T follicular helper cell (primary cell): Measurements from ENCODE around the gene P3H1.
"Not testable (repeated sequence)": the region's sequence is repeated elsewhere in the genome, so short reads cannot be mapped to it uniquely, and the experiment has no call there.

Experiments
- DNase-seq: peaks from one replicate; pipeline ENCODE4 v3.0.0-alpha.2; 2020; ENCODE audit warnings: low read depth

Gene P3H1

GRCh38 chr1:42730002-42730401 is 36.8 kb downstream of the P3H1 start:
- no peak for DNase-seq

- DNase-seq: not testable (repeated sequence)
Measured at GRCh38 chr1:42725820-42726219, 41.0 kb downstream of the P3H1 start.

- DNase-seq: no peak
Measured at GRCh38 chr1:42723511-42723910, 43.3 kb downstream of the P3H1 start.

- not testable (repeated sequence) for DNase-seq
Measured at GRCh38 chr1:42722403-42722802, 44.4 kb downstream of the P3H1 start.

DNA sequence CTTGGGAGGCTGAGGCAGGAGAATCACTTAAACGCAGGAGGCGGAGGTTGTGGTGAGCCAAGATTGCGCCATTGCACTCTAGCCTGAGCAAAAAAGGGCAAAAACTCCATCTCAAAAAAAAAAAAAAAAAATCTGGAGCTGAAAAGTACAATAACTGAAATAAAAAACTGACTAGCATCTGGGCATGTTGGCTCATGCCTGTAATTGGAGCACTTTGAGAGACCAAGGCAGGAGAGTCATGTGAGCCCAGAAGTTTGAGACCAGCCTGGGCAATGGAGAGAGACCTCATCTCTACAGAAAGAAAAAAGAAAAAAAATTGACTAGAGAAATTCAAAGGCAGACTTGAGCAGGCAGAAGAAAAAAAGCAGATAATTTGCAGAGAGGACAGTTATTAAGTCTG is 44.9 kb downstream of the P3H1 start:
- no peak for DNase-seq

DNA sequence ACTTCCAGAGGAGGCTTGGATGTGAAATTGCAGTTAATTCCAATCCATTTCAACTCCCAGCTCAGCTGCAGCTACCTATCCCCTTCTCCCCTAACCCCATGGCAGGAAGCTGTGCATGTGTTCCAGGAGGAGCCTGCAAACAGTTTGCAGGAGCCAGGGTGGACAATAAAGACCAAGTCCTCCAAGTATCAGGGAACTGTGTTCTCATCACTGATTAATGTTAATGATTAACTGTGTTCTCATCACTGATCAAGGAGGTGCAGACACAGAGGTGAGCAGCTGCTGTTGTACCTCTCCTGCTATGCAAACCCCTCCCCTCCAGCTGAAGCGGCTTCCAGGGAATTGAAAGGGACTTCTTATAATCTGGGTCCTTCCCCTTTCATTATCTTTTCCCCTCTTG is 46.0 kb downstream of the P3H1 start:
- no peak for DNase-seq

- not testable (repeated sequence) for DNase-seq
Measured at GRCh38 chr1:42714441-42714840, 52.4 kb downstream of the P3H1 start.

- no peak for DNase-seq
Measured at GRCh38 chr1:42713293-42713692, 53.5 kb downstream of the P3H1 start.

GRCh38 chr1:42712808-42713207 is 54.0 kb downstream of the P3H1 start:
- not testable (repeated sequence) for DNase-seq

DNA sequence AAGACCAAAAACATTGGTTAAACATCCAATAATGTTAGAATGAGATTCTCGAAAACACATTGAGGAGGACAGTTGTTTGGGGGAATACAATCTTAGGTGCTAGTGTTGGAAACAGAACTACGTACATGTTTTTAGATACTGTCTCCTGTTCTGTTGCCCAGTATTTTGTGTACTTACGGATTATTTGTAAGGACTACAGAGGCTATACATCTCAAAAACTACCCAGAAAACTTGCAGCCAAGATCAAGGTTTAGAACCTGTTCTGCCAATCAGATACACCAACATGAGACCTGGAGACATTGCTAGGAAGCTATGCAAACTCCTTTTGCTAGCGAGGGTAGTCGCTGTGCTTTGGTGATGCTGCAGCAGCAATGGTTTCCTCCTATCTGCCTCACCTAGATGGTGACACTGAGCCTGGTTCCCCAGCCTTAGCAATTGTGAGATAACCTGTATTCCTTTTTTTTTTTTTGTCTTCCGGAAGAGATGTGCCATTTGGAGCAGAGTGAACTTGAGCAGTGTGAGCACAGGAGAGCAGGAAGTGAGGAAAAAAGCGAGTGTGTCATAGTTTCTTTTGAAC is 62.9 kb downstream of the P3H1 start:
- DNase-seq: no peak

DNA sequence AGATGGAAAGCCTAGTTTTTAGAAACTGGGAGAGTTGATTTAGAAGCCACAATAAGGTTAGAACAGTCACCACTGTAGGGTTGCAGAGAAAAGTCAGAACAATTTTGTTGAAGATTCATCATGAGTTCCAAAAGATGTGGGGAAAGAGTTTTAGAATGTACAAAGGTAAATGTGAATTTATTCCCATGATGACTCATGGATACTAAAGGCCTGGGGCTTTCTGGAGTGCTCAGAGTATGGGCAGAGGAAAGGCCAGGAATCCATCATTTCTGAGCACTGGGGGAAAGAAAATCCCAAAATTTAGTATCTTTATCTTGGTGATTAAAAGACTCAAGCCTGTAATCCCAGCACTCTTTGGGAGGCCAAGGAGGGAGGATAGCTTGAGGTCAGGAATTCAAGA is 66.8 kb downstream of the P3H1 start:
- no peak for DNase-seq

DNA sequence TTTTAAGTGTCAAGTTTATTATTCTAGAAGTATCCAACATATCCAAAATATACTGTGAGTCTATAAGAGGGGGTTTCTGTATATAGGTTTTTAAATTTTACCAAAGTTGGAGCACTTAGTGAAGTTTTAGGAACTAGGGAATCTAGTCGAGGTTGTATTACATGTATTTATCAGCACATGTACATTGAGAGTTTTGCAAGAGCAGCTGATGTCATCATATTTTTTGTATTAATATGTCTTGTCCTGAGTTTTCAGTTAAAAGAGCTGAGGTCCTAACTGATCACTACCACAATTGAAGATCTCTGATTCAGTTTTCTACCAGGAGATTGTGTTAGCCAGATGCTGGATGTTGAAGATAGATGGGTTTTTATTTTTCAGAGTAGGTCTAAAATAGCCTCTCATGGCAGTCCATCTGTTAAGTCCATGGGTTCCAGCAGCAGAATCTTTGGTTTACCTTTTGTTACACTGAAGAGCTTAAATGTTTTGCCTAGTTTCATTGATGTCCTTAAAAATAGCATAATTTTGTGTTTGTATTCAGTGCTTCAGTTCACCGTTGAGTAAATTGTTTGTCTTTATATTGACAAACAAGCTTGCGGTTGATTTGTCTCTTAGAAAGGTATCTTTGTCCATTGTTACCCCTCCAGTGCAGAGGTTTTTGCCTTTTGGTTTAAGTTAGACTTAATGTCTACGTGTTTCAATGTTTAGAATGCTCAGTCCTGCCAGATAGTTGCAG is 68.6 kb downstream of the P3H1 start:
- DNase-seq: no peak
